OCI-M2 (cell line): ENCODE measurements around the gene RPRD2.
"Not testable (repeated sequence)": the region's sequence is repeated elsewhere in the genome, so short reads cannot be mapped to it uniquely, and the experiment has no call there.

ENCODE experiments used
- DNase-seq: peaks from one replicate; lab custom pipeline; 2025; ENCODE audit not compliant: unreplicated experiment; lab: John Stamatoyannopoulos, UW

The RPRD2 gene

DNA sequence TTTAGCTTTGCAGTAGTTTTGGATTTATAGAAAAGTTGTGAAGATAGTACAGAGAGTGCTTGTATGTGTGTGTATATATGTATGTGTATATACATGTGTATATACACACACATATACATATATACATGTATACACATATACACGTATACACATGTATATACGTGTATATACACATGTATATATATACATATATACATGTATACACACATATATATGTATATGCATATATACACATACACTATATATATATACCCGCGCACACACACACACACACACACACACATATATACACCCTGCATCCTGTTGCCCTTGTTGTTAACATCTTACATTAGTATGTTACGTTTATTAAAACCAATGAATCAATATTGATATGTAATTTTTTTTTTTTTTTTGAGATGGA is 24.3 kb downstream of the RPRD2 start:
- no peak for DNase-seq

DNA sequence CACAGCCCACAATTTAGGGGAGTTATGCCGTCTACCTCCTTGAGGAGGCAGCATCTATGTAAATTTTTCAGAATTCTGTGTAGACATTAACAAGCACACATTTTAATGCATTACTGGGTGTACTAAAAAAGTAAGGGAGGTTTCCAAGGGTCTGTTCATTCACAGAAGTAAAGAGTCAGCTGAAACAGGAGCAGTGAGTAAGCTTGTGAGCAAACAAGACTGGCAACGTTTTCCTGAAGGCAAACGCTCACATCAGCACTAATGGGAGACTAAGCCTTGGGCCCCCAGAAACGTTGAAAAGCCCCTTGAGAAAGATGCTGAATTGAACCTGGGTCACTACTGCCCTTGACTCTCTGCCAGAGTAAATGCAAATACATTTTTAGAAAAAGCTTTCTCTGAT is 25.7 kb downstream of the RPRD2 start:
- no peak for DNase-seq

DNA sequence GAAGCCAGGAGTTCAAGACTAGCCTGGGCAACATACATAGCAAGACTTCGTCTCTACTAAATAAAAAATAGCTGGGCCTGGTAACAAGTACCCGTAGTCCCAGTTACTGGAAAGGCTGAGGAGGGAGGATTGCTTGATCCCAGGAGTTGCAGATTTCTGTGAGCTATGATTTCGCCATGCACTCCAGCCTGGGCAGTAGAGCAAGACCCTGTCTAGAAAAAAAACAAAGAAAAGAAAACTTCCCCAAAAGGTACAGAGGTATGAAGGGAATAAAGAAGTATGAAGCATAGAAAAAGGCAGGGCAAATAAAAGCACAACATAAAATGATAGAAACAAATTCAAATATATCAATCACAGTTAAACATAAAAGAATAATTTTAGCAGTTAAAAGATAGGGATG is 28.7 kb downstream of the RPRD2 start:
- no peak for DNase-seq

DNA sequence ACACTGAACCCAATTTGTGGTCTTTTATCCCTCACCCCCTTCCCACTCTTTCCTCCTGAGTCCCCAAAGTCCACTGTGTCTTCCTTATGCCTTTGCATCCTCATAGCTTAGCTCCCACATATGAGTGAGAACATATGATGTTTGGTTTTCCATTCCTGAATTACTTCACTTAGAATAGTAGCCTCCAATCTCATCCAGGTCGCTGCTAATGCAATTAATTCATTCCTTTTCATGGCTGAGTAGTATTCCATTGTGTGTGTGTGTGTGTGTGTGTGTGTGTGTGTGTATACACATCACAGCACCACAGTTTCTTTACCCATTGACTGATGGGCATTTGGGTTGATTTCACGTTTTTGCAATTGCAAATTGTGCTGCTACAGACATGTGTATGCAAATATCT is 31.2 kb downstream of the RPRD2 start:
- not testable (repeated sequence) for DNase-seq

DNA sequence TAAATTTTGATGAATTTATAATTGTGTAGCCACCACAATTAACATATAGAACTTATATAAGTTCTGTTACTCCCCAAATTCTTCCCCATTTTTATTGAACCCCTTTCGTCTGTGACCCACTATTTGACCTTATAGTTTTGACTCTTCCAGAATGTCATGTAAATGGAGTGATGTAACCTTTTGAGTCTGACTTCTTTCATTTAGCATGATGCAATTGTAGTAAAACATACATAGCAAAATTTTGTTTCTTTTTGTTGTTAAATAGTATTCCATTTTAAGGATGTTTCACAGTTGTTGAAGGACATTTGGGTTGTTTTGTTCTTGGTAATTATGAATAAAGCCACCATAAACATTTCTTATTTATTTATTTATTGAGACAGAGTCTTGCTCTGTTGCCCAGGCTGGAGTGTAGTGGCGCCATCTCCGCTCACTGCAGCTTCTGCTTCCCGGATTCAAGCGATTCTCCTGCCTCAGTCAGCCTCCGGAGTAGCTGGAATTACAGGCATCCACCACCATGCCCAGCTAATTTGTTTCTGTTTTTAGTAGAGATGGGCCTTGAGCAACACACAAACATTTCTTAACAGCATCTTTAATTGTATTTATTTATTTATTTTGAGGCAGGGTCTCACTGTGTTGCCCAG is 33.6 kb downstream of the RPRD2 start:
- DNase-seq = no peak

DNA sequence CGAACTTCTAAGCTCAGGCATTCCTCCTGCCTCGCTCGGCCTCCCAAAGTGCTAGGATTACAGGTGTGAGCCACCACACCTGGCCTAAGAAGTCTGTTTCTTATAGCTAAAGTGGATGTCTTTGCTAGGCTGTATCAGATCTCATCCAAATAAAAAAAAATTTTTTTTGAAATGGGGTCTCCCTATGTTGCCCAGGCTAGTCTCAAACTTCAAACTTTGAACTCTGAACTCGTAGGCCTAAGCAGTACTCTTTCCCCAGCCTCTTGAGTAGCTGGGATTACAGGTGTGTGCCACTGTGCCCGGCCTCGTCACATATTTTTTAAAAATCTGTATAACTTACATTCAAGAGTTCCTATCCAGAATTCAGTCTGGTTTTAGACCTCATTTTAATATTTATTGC is 40.5 kb downstream of the RPRD2 start:
- no peak for DNase-seq

DNA sequence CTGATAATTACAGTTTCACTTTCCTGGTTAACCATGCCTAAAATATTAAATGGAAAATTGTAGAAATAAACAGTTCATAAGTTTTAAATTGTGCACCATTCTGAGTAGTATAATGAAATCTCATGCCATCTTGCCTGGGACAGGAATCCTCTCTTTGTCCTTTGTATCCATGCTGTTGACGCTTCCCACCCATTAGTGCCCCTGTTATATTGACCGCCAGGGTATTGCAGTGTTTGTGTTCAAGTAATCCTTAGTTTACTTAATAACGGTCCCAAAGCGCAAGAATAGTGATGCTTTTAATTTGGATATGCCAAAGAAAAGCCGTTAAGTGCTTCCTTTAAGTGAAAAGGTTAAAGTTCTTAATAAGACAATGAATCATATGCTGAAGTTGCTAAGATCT is 41.7 kb downstream of the RPRD2 start:
- no peak for DNase-seq

DNA sequence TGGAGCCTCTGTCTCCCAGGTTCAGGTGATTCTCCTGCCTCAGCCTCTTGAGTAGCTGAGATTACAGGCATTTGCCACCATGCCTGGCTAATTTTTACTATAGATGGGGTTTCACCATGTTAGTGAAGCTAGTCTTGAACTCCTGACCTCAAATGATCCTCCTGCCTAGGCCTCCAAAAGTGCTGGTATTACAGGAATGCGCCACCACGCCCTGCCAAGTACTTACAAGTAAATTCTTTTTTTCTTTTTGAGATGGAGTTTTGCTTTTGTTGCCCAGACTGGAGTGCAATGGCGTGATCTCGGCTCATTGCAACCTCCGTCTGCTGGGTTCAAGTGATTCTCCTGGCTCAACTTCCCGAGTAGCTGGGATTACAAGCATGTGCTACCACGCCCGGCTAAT is 42.5 kb downstream of the RPRD2 start:
- DNase-seq = no peak

DNA sequence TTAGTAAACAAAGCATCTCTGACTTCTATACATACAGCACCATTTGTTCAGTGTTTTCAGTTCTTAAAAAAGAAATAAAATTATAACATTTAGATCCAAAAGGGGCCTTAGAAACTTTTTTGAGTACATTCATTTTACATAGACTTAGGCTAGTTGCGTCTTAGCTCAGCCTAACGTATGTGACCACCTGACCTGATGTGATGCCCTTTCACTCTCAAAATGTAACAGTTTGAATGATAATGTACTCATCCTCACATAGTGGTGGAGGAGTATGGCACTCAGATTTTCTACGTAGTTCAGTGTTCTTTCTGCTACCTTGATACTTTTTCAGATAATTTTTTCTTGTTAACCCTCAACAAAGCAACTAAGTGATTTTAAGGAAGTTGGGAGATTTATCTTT is 43.4 kb downstream of the RPRD2 start:
- DNase-seq = no peak

DNA sequence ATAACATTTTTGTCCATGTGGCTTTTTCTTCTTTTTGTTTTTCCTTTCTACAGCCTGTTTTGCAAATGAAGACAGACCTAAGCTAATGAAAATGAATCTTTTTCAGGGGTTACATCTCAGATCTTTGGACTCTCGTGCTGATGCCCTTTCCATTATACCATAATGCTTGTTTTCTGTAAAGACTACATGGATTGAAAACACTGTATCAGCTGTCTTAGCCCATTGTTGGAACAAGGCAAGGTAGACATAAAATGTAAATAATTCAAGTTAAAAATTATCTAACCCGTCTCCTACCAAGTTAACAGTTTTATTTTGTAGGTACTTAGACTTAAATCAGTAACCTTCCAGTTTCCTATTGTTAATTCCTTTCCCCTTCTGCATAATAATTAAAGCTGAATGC is 44.9 kb downstream of the RPRD2 start:
- DNase-seq = no peak

DNA sequence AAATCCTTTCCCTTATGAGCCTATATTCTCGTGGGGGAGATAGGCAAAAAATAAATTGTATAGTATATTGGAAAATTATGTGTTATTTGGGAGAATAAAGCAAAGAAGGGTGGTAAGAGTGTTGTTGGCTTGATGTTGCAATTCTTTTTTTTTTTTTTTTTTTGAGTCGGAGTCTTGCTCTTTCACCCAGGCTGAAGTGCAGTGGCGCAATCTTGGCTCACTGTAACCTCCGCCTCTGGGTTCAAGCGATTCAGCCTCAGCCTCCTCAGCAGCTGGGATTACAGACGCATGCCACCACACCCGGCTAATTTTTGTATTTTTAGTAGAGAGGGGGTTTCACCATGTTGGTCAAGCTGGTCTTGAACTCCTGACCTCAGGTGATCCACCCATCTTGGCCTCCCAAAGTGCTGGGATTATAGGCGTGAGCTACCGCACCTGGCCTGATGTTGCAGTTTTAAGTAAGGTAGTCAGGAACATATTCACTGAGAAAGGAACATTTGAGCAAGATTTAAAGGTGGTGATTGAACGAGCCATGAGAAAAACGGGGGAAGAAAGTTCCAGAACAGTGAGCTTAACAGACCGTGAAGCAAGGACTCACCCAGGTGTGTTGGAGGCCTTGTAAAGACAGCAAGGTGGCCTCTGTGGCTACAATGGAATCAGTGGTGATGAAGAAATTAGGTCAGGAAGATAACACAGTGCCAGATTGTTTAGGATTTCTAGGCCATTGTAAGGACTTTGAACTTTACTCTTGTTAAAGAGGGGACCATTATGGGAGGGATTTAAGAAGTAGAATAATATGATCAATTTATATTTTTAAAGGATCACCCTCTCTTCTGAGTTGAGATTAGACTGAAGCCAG is 45.8 kb downstream of the RPRD2 start:
- no peak for DNase-seq

DNA sequence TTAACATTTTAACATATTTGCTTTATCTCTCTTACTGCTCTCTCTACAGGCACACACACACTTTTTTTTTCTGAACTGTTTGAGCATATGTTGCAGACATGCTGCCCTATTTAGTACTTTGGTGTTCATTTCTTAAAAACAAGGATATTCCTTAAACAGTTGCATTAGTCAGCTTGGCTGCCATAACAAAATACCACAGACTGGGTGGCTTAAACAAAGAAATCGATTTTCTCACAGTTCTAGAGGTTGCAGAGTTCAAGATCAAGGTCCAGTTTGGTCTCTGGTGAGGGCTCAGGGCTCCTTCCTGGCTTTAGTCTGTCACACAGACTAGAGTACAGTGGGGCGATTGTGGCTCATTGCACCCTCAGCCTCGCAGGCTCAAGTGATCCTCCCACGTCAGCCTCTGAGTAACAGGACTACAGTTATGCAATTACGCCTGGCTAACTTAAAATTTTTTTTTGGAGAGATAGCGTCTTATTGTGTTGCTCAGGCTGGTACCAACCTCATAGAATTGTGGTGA is 46.7 kb downstream of the RPRD2 start:
- no peak for DNase-seq

DNA sequence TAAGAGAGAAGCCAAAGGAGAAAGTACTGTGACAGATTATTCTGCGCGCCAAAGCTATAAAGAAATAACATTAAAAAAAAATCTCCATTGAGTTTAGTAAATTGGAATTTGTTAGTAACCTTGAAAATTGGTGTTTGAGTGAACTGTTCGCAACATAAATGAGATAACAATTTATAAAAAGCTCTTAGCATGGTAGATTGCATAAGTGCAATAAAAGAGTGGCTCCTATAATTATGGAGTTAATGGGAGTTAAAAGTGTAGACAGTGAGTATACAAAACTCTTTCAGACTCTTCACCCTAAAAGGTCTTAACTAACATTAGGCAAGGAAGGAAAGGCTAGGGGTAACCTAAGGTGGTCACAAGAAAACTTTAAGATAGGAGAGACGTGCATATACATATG is 50.6 kb downstream of the RPRD2 start:
- DNase-seq = no peak

DNA sequence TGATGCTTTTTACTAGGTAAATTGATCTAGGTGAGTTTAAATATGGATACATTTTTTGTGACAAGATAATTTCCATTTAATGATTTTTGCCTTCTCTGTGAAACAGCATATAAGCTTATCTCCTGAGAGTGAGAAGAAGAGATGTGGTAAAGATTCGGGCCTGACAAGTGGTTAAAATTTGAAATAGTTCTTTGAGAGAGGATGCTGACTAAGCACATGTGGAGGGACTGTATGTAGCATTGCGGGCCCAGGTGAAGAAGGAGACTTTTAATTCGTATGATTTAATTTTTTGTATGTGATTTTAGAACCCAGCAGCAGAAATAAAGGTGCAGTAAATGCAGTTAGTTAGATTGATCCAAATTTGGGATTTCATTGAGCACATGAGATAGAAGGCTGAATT is 51.9 kb downstream of the RPRD2 start:
- no peak for DNase-seq

DNA sequence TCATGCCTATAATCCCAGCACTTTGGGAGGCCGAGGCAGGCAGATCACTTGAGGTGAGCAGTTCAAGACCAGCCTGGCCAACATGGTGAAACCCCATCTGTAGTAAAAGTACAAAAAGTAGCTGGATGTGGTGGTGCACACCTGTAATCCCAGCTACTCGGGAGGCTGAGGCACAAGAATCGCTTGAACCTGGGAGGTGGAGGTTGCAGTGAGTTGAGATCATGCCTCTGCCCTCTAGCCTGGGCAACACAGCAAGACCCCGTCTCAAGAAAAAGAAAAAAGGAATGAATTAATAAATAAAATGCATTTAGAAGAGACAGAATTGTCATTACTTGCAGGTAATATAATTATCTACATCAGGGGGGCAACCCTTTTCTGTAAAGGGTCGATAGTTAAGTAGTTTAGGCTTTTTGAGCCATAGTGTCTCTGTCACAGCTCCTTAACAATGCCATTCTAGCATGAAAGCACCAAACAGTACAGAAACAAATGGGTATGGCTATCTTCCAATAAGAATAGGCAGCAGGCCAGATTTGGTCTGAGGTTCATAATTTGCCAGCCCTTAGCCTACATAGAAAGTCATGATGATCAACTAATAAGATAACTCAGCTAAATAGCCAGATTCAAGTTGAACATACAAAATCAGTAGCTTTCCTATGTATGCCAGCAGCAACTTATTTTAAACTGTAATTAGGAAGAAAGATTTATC is 56.8 kb downstream of the RPRD2 start:
- DNase-seq = no peak

DNA sequence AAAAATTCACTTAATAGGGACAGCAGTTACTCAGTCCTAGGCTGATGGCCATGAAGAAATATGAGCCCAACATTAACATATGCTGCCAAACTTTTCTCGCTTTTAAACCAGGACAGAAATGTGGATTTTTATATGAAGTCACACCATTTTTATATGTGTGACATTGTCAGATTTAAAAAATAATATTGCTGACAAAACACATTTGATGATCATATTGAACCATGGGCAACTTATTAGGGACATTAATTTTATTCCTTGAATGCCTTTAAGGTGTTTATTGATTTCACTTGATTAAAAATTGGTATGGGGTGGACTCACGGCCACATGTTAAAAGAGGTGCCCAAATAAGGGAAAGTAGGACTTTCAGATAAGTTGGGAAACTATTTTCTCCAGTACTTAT is 58.6 kb downstream of the RPRD2 start:
- DNase-seq = no peak

DNA sequence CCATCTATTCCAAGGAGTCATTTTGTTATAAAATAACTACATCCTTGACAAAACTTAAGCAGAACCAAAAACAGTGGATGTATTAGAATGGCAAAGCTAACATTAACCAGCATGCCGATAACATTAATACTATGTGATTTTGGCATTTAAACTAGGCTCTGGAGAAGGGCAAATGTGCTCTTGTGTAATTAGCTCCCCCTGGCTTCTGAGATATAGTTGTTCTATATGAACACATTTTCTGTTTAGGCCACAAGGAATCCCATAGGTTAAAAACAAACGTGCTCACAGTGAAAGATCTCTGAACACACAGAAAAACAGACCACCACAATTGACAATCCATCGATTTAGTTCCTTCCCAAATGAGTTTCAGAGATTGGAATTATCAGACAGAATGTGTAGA is 65.9 kb downstream of the RPRD2 start:
- DNase-seq = no peak

DNA sequence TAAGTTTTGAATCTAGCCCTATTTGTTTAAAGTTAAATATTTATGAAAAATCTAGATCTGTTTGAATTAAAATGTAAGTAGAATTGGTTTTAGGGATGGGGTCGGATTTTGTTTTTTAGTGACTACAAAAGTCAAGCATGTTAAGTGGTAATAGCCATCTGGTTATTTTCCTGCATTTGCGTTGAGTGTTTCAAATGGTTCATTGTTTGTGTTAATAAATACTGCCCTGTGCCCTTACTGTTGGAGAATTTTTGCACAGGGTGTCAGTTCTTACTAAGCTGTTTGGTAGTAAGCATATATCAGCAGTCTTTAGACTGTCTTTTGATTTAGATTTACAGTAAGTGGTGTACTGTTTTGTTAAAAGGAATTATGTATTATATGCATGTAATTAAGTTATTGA is 77.2 kb downstream of the RPRD2 start:
- DNase-seq = no peak

DNA sequence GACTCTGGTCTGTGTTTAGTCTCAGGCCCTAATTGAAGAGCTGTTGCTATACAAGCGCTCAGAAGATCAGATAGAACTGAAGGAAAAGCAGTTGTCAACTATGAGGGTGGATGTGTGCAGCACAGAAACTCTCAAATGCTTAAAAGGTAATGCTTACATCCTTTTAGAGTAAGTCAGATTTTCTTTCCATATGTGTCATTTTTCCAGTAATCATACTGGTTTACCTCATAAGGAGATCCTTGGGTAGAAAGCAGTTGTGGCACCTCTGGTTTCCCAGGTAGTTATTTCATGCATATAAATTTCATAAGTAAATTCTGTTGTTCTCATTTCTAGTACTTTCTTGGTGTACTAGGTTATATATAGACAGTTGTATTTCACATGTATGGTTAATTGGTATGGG is 80.3 kb downstream of the RPRD2 start:
- no peak for DNase-seq

DNA sequence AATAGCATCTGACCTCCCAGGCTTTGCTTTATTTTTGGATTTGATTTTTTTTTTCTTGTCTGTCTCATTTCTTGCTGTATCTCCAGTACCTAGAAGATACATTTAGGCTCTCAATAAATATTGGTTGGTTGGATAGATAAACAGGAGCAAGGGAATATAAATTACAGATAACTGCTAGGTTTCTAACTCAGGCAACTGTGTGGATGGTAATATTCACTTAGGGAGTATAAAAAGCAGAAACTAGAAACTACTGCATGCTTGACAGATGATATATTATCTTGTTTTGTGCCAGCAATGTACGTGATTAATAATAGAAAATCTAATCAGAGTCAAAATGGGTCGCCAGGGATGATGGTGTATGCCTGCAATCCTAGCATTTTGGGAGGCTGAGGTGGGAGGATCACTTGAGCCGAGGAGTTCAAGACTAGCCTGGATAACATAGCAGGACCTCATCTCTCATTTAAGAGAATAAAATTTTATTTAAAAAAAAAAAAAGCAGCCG is 92.2 kb downstream of the RPRD2 start:
- no peak for DNase-seq

DNA sequence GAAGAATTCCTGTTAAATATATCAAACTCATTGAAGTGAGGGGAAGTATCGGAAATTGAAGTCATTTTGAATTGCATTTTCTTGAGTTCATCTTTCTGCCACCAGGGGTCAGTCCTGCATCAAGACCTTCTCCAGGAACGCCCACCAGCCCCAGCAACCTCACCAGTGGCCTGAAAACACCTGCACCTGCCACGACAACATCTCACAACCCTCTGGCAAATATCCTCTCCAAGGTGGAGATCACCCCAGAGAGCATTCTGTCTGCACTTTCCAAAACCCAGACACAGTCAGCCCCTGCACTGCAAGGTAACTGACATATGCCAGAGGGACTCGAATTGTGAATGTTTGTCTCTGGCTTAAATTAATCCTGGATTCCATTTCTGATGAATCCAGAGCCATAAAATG is 100.5 kb downstream of the RPRD2 start:
- no peak for DNase-seq

DNA sequence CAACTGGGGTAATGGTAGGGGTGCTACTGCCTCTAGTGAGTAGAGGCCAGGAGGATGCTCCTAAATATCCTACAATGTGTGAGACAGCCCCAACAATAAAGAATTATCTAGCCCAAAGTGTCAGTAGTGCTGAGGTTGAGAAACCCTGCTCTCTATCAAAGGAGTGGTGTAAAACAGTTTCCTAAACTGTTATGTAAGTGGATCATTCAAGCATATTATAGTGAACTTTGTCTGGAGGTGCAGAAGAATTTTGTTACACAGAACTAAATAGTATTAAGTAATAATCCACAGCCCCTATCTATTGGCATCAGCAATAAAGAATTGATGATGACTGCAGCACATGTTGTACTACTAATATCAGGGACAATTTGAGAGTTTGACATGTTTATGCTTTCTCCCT is 103.0 kb downstream of the RPRD2 start:
- no peak for DNase-seq
